ENCODE data around the gene FN1.

- TF ChIP-seq CTCF (conservative IDR thresholded peaks at IDR 0.05 in 1 of 2, IDR thresholded peaks at IDR 0.05 in 1 of 2; ENCODE audit: extremely low read depth in 1 of 2, insufficient read depth in 1 of 2, low read depth in 1 of 2, low read length in 2 of 2) = no peak
- no peak for TF ChIP-seq EZH2 (IDR thresholded peaks at IDR 0.05; ENCODE audit: borderline replicate concordance, low read length)
Observed at GRCh38 chr2:215437614-215438013, 1.7 kb upstream of the FN1 start.

Measured in mammary epithelial cell (primary cell).